C4-2B (cell line): ENCODE data around the gene GABARAPL2.
"Not testable (repeated sequence)": the region's sequence is repeated elsewhere in the genome, so short reads cannot be mapped to it uniquely, and the experiment has no call there.

Experiments
- H3K27ac ChIP-seq: fragments of 450-650 bp; 2 replicates; pipeline ENCODE4 v1.5.1; 2017
- CTCF ChIP-seq: fragments of 450-650 bp; conservative IDR thresholded peaks from 2 replicates; pipeline ENCODE4 v1.5.1; 2017; ENCODE audit warnings: mild to moderate bottlenecking
- ZFX ChIP-seq: fragments of 450-650 bp; IDR thresholded peaks from 2 replicates; pipeline ENCODE4 v1.6.1; 2017

Gene GABARAPL2

DNA sequence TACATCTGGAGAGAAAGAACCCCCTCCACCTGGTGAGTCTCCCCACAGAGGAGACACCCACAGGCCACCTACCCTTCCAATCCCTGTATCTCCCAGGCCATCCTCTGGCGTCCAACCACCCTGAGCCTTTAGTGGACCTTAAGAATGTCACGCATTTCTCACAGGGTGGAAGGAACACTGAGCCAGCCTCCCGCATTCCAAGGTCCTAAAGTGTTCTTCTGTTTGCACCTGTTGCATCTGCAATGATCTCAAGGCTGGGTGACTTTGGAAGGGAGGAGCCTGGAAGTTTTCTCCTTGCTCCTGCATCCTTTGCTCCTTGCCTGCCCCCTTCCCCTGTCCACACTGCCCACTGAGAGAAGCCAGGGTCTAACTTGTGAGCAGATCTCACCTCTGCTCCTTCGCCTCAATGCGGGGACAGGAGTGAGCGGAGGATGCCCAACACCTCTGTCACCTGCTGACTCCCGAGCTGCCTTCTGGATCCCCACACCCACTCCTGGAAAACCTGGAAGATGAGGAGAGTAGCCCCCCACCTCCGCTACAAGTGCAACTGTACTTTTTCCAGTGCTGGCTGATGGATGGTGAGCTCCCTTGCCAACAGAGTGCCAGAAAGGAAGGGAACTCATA lies 33.9 kb upstream of the GABARAPL2 start:
- no peak for TF ChIP-seq CTCF
- no peak for TF ChIP-seq ZFX
- no peak overlapping the region for H3K27ac ChIP-seq

- TF ChIP-seq CTCF (no peak), ZFX (no peak)
- H3K27ac ChIP-seq: no peak overlapping the region
These were observed 33.4 kb upstream of the GABARAPL2 start for GRCh38 chr16:75532791-75533190.

GRCh38 chr16:75534560-75535205 lies 31.5 kb upstream of the GABARAPL2 start:
- no peak overlapping the region for H3K27ac ChIP-seq
- TF ChIP-seq ZFX (no peak), CTCF (no peak)

DNA sequence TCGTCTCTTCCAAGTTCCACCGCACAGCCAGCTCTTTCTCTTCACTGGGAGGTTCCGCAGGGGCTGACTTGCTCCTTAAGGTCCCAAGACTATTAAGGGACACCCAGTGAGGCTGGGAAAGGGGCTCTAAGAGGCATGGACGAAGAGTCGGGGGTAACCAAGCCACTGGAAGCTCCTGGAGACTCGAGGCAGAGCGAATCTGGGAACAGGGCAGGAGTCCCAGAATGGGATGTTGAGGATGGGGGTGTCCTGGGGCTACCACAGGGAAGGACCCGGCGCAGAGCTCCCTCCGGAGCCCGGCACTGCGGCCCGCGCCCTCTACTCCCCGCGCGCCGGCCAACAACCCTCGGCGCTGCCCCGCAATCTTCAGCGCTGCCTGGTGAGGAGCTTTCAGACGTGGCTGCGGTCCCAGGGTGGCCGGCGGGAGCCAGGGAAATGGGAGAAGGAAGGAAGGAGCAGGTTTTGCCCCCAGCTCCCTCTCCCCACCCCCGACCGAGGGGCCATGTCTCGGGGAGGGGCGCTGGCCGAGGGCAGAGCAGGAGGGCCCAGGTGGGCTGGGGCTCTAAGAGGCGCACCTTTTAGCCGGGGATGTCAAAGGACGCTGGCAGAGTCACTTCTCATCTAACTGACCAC lies 30.9 kb upstream of the GABARAPL2 start:
- TF ChIP-seq ZFX: no peak
- no peak for TF ChIP-seq CTCF
- no peak overlapping the region for H3K27ac ChIP-seq

GRCh38 chr16:75535901-75536300 lies 30.3 kb upstream of the GABARAPL2 start, which contains the start of gene CHST5:
CHST5 (minus strand) TSS chr16:75536108; CDS start chr16:75530384, 5,724 bp downstream.
- TF ChIP-seq CTCF (no peak), ZFX (no peak)
- no peak within 1 kb of the TSS for H3K27ac ChIP-seq

- H3K27ac ChIP-seq: no peak overlapping the region
- TF ChIP-seq ZFX (no peak), CTCF (no peak)
These were observed 28.4 kb upstream of the GABARAPL2 start for GRCh38 chr16:75537776-75538175.

- not testable (repeated sequence) for H3K27ac ChIP-seq
These were observed 27.2 kb upstream of the GABARAPL2 start for GRCh38 chr16:75538882-75539565.
